GM19372 (cell line): ENCODE results near the gene TOR1A.
"Not testable (repeated sequence)": the region's sequence is repeated elsewhere in the genome, so short reads cannot be mapped to it uniquely, and the experiment has no call there.

Source experiments
- ATAC-seq: cut with Tn5 transposase; IDR thresholded peaks from one replicate; pipeline ENCODE4 v1.9.1; 2021; ENCODE audit warnings: mild to moderate bottlenecking, low read depth, moderate library complexity; ENCODE audit not compliant: unreplicated experiment

Gene TOR1A

DNA sequence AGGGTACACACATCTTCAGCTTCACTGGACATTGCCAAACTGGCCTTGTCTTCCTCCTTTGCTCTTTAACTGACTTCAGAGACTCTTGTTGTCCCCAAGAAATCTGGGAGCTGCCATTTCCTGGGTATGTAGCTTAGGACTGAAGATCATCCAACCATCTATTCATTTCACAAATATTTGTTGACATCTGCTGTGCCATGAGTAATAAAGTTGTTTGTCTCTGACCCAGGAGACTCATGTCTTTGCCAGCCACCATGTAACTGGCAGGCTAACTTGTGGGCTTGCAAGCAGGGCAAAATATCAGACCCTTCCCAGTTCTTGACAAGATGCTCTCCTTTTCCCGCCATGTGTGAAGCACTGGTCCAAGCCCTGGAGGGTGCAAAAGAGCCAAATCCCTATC, 38.1 kb downstream of the TOR1A start:
- no peak for ATAC-seq

DNA sequence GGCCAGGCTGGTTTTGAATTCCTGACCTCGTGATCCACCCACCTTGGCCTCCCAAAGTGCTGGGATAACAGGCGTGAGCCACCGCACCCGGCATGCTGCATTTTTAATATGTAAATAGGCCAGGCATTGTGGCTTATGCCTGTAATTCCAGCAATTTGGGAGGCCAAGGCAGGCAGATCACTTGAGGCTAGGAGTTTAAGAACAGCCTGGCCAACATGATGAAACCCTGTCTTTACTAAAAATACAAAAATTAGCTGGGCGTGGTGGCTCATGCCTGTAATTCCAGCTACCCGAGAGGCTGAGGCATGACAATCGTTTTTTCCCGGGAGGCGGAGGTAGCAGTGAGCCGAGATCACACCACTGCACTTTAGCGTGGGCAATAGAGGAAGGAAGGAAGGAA, 39.0 kb downstream of the TOR1A start:
- ATAC-seq = not testable (repeated sequence)

DNA sequence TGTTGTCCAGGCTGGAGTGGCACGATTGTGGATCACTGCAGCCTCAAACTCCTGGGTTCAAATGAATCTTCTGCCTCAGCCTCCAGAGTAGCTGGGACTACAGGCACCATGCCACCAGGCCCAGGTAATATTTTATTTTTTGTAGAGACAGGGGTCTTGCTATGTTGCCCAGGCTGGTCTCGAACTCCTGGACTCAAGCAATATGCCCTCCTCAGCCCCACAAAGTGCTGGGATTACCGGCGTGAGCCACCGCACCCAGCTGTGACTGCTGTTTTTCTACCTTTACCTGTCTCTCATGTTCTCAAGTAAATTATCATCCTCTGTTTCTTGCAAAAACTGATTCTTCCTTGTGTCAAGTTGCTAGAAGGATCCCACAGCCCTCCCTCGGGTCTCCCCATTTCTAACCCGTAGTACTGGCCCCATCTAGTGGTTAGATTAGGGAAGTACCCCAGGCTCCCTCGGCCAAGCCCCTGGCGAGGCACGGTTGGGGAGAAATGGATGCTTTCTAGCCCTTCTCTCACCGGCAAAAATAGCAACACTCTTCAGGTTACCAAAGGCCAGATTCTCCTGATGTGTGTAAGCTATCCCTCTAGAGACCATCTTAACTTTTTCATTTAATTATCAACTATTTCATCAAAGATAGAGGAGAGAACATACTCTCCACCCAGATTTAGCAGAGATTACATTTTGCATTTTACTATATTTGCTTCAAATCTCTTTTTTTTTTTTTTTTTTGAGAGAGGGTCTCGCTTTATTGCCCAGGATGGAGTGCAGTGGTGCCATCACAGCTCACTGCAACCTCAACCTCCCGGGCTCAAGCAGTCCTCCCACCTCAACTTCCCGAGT, 40.2 kb downstream of the TOR1A start:
- no peak for ATAC-seq

DNA sequence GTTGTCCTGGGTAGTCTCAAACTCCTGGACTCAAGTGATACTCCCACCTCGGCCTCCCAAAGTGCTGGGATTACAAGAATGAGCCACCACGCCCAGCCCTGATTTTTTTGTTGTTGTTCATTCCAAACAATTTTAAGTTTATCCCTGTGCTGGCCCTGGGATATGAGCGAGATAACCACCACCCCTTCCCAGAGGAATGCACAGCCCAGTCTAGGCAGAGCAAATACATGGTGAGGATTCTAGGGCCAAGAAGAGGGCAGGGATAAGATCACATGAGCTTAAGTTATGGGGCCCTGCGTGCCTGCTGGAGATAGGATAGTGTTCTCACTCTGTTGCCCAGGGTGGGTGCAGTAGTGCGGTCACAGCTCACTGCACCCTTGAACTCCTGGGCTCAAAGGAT, 42.0 kb downstream of the TOR1A start:
- no peak for ATAC-seq

DNA sequence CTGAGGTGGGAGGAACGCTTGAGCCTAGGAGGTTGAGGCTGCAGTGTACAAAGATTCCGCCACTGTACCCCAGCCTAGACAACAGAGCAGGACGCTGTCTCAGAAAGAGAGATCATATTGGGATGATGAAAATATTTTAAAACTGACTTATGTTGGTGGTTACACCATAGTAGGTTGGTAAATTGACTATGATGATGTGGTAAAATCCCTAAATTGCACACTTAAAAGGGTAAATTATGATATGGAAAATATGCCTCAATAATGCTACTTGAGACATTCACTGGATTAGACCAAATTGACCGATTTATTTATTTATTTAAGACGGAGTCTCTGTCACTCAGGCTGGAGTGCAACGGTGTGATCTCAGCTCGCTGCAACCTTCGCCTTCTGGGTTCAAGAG, 42.8 kb downstream of the TOR1A start:
- no peak for ATAC-seq

DNA sequence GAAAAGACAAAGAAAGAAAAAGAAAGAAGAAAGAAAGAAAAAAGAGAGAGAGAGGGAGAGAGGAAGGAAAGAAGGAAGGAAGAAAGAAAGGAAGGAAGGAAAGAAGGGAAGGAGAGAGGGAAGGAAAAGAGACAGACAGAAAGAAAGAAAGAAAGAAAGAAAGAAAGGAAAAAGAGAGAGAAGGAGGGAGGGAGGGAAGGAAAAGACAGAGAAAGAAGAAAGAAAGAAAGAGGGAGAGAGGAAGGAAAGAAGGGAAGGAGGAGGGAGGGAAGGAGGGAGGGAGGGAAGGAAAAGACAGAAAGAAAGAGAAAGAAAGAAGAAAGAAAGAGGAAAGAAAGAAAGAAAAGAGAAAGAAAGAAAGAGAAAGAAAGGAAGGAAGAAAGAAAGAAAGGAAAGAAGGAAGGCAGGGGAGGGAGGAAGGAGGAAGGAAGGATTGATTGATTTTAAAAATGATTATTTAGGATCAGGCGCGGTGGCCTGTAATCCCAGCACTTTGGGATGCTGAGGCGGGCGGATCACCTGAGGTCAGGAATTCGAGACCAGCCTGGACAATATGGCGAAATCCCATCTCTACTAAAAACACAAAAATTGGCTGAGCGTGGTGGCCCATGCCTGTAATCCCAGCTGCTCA, 44.3 kb downstream of the TOR1A start:
- ATAC-seq = no peak

DNA sequence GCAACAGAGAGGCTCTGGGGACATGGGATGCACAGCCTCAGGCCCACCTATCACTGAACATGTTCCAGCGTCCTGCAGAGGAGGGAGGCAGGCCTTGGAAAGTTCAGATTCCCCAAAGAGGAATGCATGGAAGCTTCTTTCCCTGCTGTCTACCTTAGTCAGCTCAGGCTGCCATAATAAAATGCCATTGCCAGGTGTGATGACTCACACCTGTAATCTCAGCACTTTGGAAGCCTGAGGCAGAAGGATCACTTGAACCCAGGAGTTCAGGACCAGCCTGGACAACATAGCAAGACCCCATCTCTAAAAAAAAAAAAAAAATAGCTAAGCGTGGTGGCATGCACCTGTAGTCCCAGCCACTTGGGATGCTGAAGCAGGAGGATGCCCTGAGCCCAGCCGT, 45.5 kb downstream of the TOR1A start:
- no peak for ATAC-seq

DNA sequence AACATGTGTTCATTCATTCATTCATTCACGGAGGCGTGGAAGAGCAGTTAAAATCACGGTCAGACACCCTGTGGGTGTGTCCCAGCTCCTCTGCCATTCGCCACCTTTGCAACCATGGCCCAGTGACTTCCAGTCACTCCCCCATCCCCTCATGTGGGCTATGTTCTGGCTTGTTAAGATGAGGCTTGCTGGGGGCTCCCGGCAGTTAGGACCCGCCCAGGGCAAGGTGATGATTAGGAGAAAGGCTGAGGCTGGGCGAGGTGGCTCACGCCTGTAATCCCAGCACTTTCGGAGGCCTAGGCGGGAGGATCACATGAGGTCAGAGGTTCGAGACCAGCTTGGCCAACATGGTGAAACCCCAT, 46.2 kb downstream of the TOR1A start:
- no peak for ATAC-seq

DNA sequence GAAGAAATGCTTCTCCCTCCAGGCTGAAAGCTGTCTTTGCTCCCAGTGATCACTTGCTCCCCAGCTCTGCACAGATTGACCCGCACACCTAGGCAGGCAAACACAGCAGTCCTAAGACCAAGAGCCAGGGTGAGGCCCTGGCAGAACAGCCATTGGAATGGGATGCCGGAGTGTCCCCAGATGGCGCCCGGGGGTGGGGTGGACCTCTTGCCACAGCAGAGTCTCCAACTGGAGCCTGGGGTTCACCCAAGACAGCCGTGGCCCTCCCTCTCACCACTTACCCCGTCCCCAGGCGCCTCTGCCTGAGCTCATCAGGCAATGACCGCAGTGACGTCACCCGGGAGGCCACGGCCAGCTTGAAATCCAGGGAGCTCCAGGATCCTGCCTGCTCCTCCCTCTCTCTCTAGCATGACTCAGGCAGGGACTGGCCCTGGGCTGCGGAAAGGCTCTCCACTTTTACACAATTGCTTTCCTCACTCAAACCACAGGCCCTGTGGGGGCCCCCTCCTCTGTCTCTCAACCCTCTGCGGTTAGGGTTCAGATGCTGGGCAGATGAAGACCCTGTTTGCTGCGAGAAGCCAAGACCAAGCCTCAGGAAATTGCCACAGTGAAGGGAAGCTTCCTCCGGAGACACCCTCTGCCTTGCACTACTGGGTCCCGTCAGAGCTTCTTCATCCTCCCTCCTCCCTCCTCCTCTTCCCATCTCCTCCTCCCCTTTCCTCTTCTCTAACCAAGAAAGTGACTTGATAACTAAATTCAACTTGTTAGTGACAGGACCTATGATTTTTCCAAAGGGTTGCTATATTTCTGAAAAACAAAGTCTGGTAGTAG, 46.8 kb downstream of the TOR1A start:
- no peak for ATAC-seq

DNA sequence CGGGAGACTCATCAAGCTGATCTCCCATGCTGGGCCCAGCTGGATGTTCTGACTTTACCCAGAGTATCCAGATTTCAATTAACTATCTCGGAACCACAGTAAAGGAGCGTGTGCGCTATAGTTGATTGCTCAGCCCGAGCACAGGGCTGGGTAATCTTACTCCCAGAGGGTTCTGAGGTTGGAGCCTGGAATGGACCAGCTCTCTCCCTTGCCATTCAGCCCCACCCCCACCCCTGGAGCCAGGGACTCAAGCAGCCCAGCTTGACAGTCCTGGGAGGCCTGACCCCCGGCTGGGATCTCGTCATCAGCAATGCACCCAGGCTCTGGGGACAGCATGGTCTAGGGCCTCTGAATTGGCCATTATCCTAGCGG, 47.4 kb downstream of the TOR1A start:
- no peak for ATAC-seq

DNA sequence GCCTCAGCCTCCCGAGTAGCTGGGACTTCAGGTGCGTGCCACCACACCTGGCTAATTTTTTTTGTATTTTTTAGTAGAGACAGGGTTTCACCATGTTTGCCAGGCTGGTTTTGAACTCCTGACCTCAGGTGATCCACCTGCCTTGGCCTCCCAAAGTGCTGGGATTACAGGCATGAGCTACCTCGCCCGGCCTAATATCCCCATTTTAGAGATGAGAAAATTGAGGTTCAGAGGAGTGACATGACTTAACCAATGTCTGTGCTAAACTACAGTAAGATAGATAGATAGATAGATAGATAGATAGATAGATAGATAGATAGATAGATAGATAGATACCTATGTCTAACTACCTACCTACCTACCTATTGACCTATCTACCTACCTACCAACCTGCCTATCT, 47.8 kb downstream of the TOR1A start:
- not testable (repeated sequence) for ATAC-seq

DNA sequence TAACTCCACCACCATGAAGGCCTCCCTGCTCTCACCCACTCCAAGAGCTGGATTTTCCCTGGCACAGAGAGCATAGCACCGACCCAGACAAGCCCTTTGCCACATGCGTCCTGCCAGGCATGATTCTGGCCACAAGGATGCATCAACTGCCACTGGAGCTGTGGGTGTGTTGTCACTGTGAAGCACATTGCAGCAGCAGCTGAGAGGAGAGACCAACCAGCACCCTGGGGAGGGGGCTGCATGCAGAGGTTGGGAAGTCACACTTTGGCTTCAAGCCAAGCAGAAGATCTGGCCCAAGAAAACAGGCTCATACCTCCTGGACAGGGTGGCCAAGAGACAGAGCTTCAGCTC, 48.5 kb downstream of the TOR1A start:
- ATAC-seq = no peak

DNA sequence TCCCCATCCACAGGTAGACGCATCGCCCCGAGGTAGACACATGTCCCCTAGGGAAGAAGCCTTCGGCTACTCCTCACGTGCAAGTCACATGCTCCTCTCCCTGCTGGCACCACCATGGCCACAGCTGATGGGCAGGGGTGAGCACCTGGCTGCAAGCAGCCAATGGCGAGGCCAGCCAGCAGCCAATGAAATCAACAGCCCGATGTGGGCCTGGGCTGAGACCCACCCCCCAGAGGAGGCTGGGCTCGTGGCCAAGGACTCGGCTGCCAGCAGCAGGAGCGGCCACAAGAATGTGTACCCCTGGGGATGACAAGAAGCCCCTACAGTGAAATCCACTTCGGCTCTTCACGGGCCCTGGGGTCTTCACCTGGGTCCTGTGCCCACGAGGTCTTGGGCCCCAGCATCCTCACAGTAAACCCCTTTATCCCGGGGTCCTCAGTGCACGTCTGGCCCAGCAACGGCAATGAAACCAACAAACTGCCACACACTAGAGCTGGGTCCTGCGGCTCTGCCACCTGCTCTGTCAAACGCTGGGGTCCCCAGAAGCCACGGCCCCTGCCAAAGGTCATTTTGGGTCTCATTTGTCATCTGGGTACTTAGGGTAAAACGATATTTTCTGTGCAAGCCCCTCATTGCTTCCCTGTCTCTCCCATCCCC, 49.0 kb downstream of the TOR1A start:
- no peak for ATAC-seq

DNA sequence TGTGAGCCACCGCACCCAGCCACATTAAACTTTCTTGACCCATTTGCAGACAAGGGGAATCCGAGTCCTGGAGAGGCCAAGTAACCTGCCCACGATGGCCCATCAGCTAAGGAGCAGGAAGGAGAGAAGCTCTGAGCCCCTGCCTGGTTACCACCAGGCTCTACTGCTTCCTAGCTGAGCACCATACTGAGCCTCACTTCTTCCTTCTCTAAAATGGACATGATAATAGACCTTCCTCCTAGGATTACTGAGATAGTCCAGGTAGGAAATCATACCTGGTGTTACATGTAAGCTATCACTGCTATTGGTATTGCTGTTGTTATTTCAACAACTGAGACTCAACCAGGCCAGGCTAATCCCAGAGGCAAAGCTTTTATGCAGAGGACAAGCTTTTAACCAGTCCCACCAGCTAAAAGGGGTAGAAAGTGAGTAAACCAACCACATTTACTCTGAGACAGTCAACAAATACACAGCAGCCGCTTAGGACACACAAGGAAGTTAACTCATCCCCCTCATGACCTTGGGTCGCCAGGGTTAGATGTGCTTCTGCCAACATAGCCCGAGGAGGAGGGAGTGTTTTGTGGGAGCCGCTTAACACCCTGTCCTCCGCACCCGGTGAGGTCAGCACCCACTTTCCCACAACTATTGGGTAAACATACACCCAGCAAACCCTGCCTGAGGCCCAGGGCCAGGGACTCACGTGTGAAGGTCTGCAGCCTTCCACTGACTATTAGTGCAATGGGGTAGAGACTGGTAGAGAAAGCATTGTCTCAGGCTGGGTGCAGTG, 50.5 kb downstream of the TOR1A start:
- ATAC-seq = no peak

DNA sequence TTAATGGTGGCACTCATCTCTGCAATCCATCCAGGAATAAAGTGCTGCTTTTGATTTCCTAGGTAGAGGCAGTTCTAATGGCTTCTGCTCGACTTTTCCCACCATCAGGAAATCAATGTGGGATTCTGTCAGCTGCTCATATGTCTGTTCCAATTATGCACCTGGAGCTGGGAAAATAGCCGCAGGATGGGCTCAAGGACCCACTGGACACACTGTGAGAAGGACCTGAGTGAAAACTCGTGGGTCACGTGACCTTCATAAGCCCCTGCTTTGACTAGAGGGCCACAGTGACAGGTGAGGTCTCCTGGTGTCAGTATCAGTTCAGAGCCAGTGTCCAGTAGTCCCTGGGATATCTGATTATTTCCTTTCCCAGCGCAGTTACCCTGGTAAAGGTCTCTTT, 53.2 kb downstream of the TOR1A start:
- no peak for ATAC-seq

DNA sequence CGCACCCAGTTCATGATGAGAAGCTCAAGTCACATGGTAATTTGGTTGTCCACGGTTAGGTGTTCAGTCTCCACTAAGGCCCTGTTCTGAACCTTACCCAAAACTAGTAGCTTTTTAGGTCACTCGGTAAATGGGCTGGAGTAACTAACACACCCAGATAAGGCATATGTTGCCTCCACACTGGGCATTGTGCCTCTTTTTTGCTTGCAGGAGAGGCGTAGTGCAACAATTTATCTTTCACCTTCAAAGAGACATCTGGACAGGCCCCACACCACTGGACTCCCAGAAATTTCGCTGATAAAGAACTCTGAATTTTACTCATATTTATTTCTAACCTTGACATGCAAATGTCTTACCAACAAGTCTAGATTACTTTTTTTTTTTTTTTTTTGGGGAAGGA, 54.3 kb downstream of the TOR1A start:
- ATAC-seq = no peak

DNA sequence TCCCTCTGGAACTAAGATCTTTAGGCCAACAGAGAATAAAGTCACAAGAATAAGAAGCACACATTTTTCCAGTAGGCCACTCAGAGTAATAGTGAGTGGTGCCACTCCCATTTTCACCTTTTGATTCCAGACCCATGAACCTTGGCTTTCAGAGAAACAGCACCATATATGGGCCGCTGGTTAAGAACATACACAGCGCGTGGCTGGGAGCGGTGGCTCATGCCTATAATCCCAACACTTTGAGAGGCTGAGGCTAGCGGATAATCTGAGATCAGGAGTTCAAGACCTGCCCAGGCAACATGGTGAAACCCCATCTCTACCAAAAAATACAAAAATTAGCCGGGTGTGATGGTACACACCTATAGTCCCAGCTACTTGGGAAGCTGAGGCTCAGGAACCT, 55.5 kb downstream of the TOR1A start:
- ATAC-seq = no peak

DNA sequence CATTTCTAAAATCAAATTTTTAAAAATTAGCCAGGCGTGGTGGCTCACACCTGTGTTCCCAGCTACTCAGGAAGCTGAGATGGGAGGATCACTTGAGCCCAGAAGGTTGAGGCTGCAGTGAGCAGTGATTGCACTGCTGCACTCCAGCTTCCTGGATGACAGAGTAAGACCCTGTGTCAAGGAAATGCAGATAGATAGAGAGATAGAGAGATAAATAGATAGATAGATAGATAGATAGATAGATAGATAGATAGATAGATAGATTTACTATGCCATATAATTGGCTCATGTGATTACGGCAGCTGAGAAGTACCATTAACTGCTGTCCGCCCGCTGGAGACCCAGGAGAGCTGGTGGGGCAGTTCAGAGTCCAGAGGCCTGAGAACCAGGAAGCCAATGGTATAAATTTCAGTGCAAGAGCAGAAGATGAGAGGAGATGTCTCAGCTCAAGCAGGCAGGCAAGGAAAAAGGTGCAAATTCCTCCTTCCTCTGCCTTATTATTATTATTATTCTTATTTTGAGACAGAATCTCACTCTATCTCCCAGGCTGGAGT, 58.1 kb downstream of the TOR1A start:
- ATAC-seq = no peak

DNA sequence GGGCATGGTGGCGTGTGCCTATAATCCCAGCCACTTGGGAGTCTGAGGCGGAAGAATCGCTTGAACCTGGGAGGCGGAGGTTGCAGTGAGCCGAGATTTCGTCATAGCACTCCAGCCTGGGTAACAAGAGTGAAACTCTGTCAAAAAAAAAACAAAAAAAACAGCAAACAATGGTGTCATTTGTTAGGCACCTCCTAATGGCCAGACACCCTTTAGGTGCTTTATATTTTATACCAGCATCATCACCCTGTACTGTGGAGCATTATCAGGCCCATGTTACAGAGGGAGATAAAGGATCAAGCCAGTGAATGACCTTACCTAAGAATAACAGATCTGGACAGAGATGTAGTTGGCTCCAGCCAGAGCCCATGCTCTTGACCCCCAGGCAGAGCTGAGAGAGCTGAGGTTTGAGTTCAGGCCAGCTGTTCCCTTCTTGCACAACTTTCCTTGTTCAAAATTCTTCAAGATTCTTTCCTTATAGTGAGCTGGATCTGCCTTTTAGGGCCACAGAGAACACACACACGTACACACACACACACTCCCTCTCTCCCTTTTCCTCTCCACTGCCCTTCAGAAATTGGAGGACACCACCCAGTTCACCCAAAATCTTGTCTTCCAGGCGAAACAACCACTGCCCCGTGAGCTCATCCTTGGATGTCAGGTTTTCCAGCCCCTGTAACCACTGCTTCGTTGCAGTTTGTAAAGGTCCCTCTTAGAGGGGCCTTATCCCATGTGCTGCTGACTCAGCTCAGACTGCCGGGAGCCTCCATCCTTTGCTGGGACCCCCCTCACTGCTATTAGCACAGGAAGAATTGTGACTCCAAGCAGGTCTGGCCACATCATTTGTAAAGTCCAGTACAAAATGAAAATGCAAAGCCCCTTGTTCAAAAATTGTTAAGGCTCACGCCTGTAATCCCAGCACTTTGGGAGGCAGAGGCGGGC, 60.7 kb downstream of the TOR1A start:
- no peak for ATAC-seq
